Measurements from ENCODE around the gene FLII. TPM values are rescaled to one million over a fixed set of nuclear protein-coding genes. Genes with fewer than 3 reads are reported as not detected.

FLII gene
- total RNA-seq, 4 donors from 2014 or later = 93.0 to 307 (median 144) TPM

- intact Hi-C loops (cut with DNase I; ENCODE audit: low total_unique reads) = no loop called here
- H3K36me3 ChIP-seq = no peaks in the 10 kb centered on the region
- no peak for DNase-seq
Measured at GRCh38 chr17:18208092-18208491, 50.4 kb downstream of the FLII start.

GRCh38 chr17:18206962-18207361 is 51.6 kb downstream of the FLII start:
- Histone ChIP-seq H3K27me3 (no peaks in the 10 kb centered on the region), H3K27ac (no peak overlapping the region), H3K9me3 (no peaks in the 10 kb centered on the region), H3K36me3 (no peaks in the 10 kb centered on the region), H3K4me1 (no peaks in the 10 kb centered on the region), H3K4me3 (no peak overlapping the region)
- no peak for DNase-seq
- intact Hi-C loops (cut with DNase I; ENCODE audit: low total_unique reads) = no loop called here
- TF ChIP-seq POLR2A (IDR thresholded peaks at IDR 0.05) = no peak
- TF ChIP-seq CTCF (IDR thresholded peaks at IDR 0.05) = no peak

More at GRCh38 chr17:18208092-18208491, 50.4 kb downstream of the FLII start:
- no peak overlapping the region for H3K27ac ChIP-seq
- TF ChIP-seq CTCF (IDR thresholded peaks at IDR 0.05) = no peak
- TF ChIP-seq POLR2A (IDR thresholded peaks at IDR 0.05) = no peak
- H3K4me3 ChIP-seq = no peak overlapping the region
- no peaks in the 10 kb centered on the region for H3K9me3 ChIP-seq
- no peaks in the 10 kb centered on the region for H3K4me1 ChIP-seq
- no peaks in the 10 kb centered on the region for H3K27me3 ChIP-seq

- Histone ChIP-seq H3K27me3 (no peaks in the 10 kb centered on the region), H3K4me3 (no peak overlapping the region), H3K4me1 (no peaks in the 10 kb centered on the region), H3K9me3 (no peaks in the 10 kb centered on the region), H3K27ac (no peak overlapping the region), H3K36me3 (no peaks in the 10 kb centered on the region)
- no peak for DNase-seq
- intact Hi-C loops (cut with DNase I; ENCODE audit: low total_unique reads) = no loop called here
- TF ChIP-seq POLR2A (IDR thresholded peaks at IDR 0.05) (no peak), CTCF (IDR thresholded peaks at IDR 0.05) (no peak)
Measured at GRCh38 chr17:18205861-18206260, 52.7 kb downstream of the FLII start.

DNA sequence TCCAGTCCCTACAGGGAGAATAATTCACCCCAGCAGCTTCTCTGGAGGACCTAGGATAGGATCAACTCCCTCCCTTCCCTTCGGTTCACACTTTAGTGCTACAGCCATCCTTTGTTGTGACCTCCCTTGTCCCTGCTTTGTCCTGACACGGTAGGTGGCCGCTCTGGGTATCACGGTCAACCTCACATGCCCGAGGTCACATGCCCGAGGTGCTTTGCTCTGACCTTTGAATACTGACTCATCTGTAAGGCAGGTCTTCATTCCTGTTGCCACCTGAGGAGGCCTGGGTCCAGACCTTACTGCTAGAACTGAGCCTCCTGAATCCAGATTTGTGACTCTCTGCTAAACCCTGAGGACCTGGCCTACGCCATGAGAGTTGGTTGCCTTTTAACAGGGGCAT is 55.2 kb downstream of the FLII start:
- H3K27me3 ChIP-seq = no peaks in the 10 kb centered on the region
- no peak for DNase-seq
- intact Hi-C loops (cut with DNase I; ENCODE audit: low total_unique reads) = no loop called here
- H3K27ac ChIP-seq = no peak overlapping the region
- no peaks in the 10 kb centered on the region for H3K36me3 ChIP-seq
- H3K4me3 ChIP-seq = no peak overlapping the region
- TF ChIP-seq CTCF (IDR thresholded peaks at IDR 0.05) = no peak
- H3K9me3 ChIP-seq = no peaks in the 10 kb centered on the region
- H3K4me1 ChIP-seq = peaks cover 7 to 10% of the 10 kb centered on the region in 2 donors

DNA sequence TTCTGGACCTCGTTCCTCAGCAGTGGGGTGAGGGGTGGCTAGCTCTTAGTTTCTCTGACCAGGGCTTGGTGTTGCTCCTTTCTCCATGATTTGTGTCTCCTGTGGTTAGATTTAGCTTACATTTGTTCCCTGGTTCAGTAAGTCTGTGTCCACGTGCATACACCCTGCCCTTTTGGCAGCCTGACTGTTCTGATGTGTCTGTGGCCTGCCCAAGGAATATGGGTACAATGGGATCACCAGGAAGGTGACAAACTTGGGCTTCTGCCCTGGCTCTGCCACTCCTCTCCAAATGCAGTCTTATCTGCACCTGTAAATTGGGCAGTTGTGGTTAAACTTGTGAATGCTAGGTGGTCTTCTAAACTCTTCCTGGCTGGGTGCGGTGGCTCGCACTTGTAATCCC is 57.4 kb downstream of the FLII start:
- Histone ChIP-seq H3K27ac (no peak overlapping the region), H3K4me1 (peaks cover 9 to 15% of the 10 kb centered on the region in 2 donors), H3K36me3 (no peaks in the 10 kb centered on the region), H3K27me3 (no peaks in the 10 kb centered on the region), H3K4me3 (no peak overlapping the region), H3K9me3 (no peaks in the 10 kb centered on the region)
- no peak for DNase-seq
- intact Hi-C loops (cut with DNase I; ENCODE audit: low total_unique reads) = no loop called here
- TF ChIP-seq POLR2A (IDR thresholded peaks at IDR 0.05) (no peak), CTCF (IDR thresholded peaks at IDR 0.05) (no peak)
